GM23248 (cell line): ENCODE results near the gene FAM83E.

ENCODE experiments used
- EZH2 ChIP-seq: fragments of 200-600 bp; sonication (generic); IDR thresholded peaks from 2 replicates; pipeline ENCODE4 v1.6.1; 2018; ENCODE audit warnings: antibody characterized with exemption, mild to moderate bottlenecking; ENCODE audit not compliant: insufficient read depth, poor library complexity, severe bottlenecking
- EZH2phosphoT487 ChIP-seq: fragments of 200-600 bp; sonication (generic); IDR thresholded peaks from 2 replicates; pipeline ENCODE4 v1.6.1; 2018; ENCODE audit warnings: antibody characterized with exemption, moderate library complexity, mild to moderate bottlenecking, low read depth; ENCODE audit not compliant: insufficient read depth

GRCh38 chr19:48634424-48635262 is 19.8 kb upstream of the FAM83E start:
- TF ChIP-seq EZH2 (no peak), EZH2phosphoT487 (no peak)
